K562 (cell line): ENCODE data around the gene CCDC127. TPM values are rescaled to one million over a fixed set of nuclear protein-coding genes. Genes with fewer than 3 reads are reported as not detected.

ENCODE experiments used
- ATAC-seq: fragments of 200-7000 bp; cut with Tn5 transposase; 3 replicates; pipeline ENCODE4 v1.9.1; 2020; ENCODE audit warnings: moderate library complexity
- BruUV-seq: library from RNA; stranded (reverse); fragments of 400-500 nt; replicated peaks from 2 replicates; lab custom pipeline; 2021; lab: Mats Ljungman, UMichigan
- CTCF ChIA-PET: fragments of 300-600 bp; formaldehyde crosslinking; extraction: SDS; loops from one replicate; lab custom pipeline; 2021; ENCODE audit warnings: low intra/inter-chr PET ratio; lab: Yijun Ruan, JAX
- POLR2A ChIA-PET: fragments of 300-600, 350-650 bp; sonication (Branson Sonifier 250); formaldehyde crosslinking; extraction: SDS; loops from one replicate; lab custom pipeline; 2021; ENCODE audit warnings: antibody characterized with exemption, inconsistent platforms; lab: Yijun Ruan, JAX
- DNase-seq, 4 experiments: peaks; one replicate each; pipeline versions ENCODE4 v3.0.0 to v3.0.0-alpha.2; 2011 to 2018; ENCODE audit warnings: low spot score in 3 of 4, mixed read lengths in 3 of 4; ENCODE audit errors: extremely low read depth in 1 of 4
- FAIRE-seq: peaks from 2 replicates; lab custom pipeline; 2011; peaks lifted over from hg19 to GRCh38; lab: Jason Lieb, UNC
- H2AFZ ChIP-seq: 2 replicates; pipeline ENCODE4 v1.6.0; 2011; ENCODE audit warnings: low read depth, low read length, control low read depth, inconsistent platforms
- H3K27ac ChIP-seq: fragments of 200-600 bp; 3 replicates; pipeline ENCODE4 v1.8.0; 2011; ENCODE audit warnings: low read depth, mild to moderate bottlenecking, control low read depth, inconsistent platforms, low read length, moderate library complexity, mixed read lengths; ENCODE audit errors: extremely low read depth
- H3K27me3 ChIP-seq, 2 experiments: fragments of 300-600 bp in 1 of 2; 2 replicates in 1 of 2; 3 replicates in 1 of 2; pipeline versions ENCODE4 v1.6.0 to v1.8.0; 2011; ENCODE audit warnings: inconsistent platforms in 2 of 2, low read length in 2 of 2, mild to moderate bottlenecking in 1 of 2, mixed read lengths in 1 of 2, moderate library complexity in 1 of 2; ENCODE audit not compliant: control insufficient read depth in 2 of 2, insufficient read depth in 2 of 2
- H3K36me3 ChIP-seq: fragments of 300-600 bp; 3 replicates; pipeline ENCODE4 v1.8.0; 2011; ENCODE audit warnings: mild to moderate bottlenecking, low read length, inconsistent platforms; ENCODE audit not compliant: control insufficient read depth, insufficient read depth
- H3K4me1 ChIP-seq, 2 experiments: fragments of 200-600 bp in 1 of 2; replicated peaks in 1 of 2; 2 replicates in 1 of 2; 3 replicates in 1 of 2; pipeline versions ENCODE4 v1.5.1 to v1.8.0; 2011; ENCODE audit warnings: inconsistent platforms in 2 of 2, low read length in 2 of 2, mild to moderate bottlenecking in 1 of 2, mixed read lengths in 1 of 2, moderate library complexity in 1 of 2; ENCODE audit not compliant: control insufficient read depth in 2 of 2, insufficient read depth in 2 of 2
- H3K4me2 ChIP-seq: 2 replicates; pipeline ENCODE4 v1.6.1; 2011; ENCODE audit warnings: low read length, control low read depth, inconsistent platforms, mixed read lengths; ENCODE audit not compliant: insufficient read depth
- H3K4me3 ChIP-seq: fragments of 200-600 bp; sonication (generic), shearing (Covaris generic); 2 replicates; pipeline ENCODE4 v1.5.1; 2016; ENCODE audit warnings: control low read depth, inconsistent platforms
- H3K79me2 ChIP-seq: fragments of 200-600 bp; 3 replicates; pipeline ENCODE4 v1.8.0; 2011; ENCODE audit warnings: low read length, inconsistent platforms; ENCODE audit not compliant: control insufficient read depth, insufficient read depth
- H3K9ac ChIP-seq, 2 experiments: 2 replicates each; pipeline versions ENCODE4 v1.6.0 to v1.6.1; 2011; ENCODE audit warnings: low read depth in 2 of 2, low read length in 2 of 2, control low read depth in 1 of 2, inconsistent platforms in 1 of 2, mild to moderate bottlenecking in 1 of 2, mixed read lengths in 1 of 2; ENCODE audit not compliant: insufficient read depth in 1 of 2
- H3K9me1 ChIP-seq: one replicate; pipeline ENCODE4 v1.6.0; 2011; ENCODE audit warnings: inconsistent platforms, mild to moderate bottlenecking, low read length, moderate library complexity; ENCODE audit not compliant: control insufficient read depth, insufficient read depth
- H3K9me3 ChIP-seq: replicated peaks from 2 replicates; pipeline ENCODE4 v1.5.1; 2011; ENCODE audit warnings: low read depth, low read length, inconsistent platforms; ENCODE audit not compliant: control insufficient read depth, insufficient read depth
- H4K20me1 ChIP-seq: replicated peaks from 2 replicates; pipeline ENCODE4 v1.6.1; 2011; ENCODE audit warnings: low read length, inconsistent platforms, mixed read lengths; ENCODE audit not compliant: control insufficient read depth, insufficient read depth
- CBX8 ChIP-seq: fragments of 200-600 bp; sonication (generic); IDR thresholded peaks from 2 replicates; pipeline ENCODE4 v1.6.1; 2012; ENCODE audit warnings: borderline replicate concordance, mixed run types, low read depth, mild to moderate bottlenecking, moderate library complexity, mixed read lengths, low read length, control low read depth, inconsistent platforms; ENCODE audit not compliant: poor library complexity, severe bottlenecking; ENCODE audit errors: extremely low read depth
- DDX20 ChIP-seq: fragments of 450-650 bp; IDR thresholded peaks from 2 replicates; pipeline ENCODE4 v1.6.1; 2016; ENCODE audit warnings: missing genetic modification characterization, low read depth, mild to moderate bottlenecking, missing compliant biosample characterization, moderate library complexity
- EP300 ChIP-seq: IDR thresholded peaks from 2 replicates; pipeline ENCODE4 v1.6.1; 2012; ENCODE audit warnings: low read length, improper control_type of control experiment
- HES1 ChIP-seq: fragments of 450-650 bp; IDR thresholded peaks from 2 replicates; pipeline ENCODE4 v1.6.1; 2016; ENCODE audit warnings: low read depth, mild to moderate bottlenecking, moderate library complexity
- HNRNPK ChIP-seq: fragments of 200-400 bp; formaldehyde crosslinking; IDR thresholded peaks from one replicate; pipeline ENCODE4 v1.6.1; 2018; ENCODE audit warnings: mild to moderate bottlenecking, low read depth, low read length; ENCODE audit not compliant: poor library complexity, severe bottlenecking
- KAT2B ChIP-seq: IDR thresholded peaks from one replicate; pipeline ENCODE4 v1.6.1; 2012; ENCODE audit warnings: low read depth, mild to moderate bottlenecking, control low read depth, inconsistent platforms, low read length, moderate library complexity
- NFIC ChIP-seq: fragments of 450-650 bp; IDR thresholded peaks from 2 replicates; pipeline ENCODE4 v1.6.1; 2017; ENCODE audit warnings: mild to moderate bottlenecking, inconsistent platforms
- SLC30A9 ChIP-seq: fragments of 250-450 bp; sonication (Bioruptor Pico); IDR thresholded peaks from 2 replicates; pipeline ENCODE4 v1.8.0; 2022; ENCODE audit warnings: mild to moderate bottlenecking, moderate library complexity
- SRSF3 ChIP-seq: fragments of 200-400 bp; formaldehyde crosslinking; IDR thresholded peaks from 2 replicates; pipeline ENCODE4 v1.6.1; 2016; ENCODE audit warnings: mild to moderate bottlenecking, low read length, moderate library complexity; ENCODE audit not compliant: insufficient read depth
- TBL1XR1 ChIP-seq, 2 experiments: IDR thresholded peaks; 2 replicates each; pipeline ENCODE4 v1.6.1; 2012; ENCODE audit warnings: improper control_type of control experiment in 2 of 2, low read length in 2 of 2, mild to moderate bottlenecking in 1 of 2
- TCF3 ChIP-seq: sonication (generic); formaldehyde crosslinking; IDR thresholded peaks from 2 replicates; pipeline ENCODE4 v1.4.0; 2020; ENCODE audit warnings: mild to moderate bottlenecking, missing genetic modification reagents
- ZNF551 ChIP-seq: fragments of 250-450 bp; sonication (Bioruptor Pico); IDR thresholded peaks from 2 replicates; pipeline ENCODE4 v1.5.0; 2021; ENCODE audit warnings: mild to moderate bottlenecking, moderate library complexity
- WGBS: fragments of 100-300 bp; shearing (Covaris generic); methylation state at CpG from one replicate; pipeline ENCODE4 v1.1.6; 2016; ENCODE audit warnings: low coverage, mixed read lengths; ENCODE audit not compliant: insufficient coverage; ENCODE audit errors: missing lambda C conversion rate; 5-methylcytosine and 5-hydroxymethylcytosine counted together
- in situ Hi-C: fragments of 300-500 bp; cut with MboI; formaldehyde crosslinking; loops from 4 replicates; pipeline ENCODE4 v1.15.0; 2018; ENCODE audit warnings: inconsistent platforms, mixed read lengths
- intact Hi-C: fragments of 100-400 bp; cut with micrococcal nuclease; formaldehyde crosslinking; loops from 2 replicates; pipeline ENCODE4 v1.14.2; 2022
- polyA plus RNA-seq, 8 experiments: library from polyadenylated mRNA; depleted of rRNA in 4 of 8; stranded (reverse) in 5 of 8; unstranded in 3 of 8; fragments of >200 nt; fragmentation: Nextera tagmentation in 2 of 8; fragmentation: Illumina TruSeq in 1 of 8; extraction: Ambion mirVana in 2 of 8; extraction: Trizol in 1 of 8; gene quantifications; 2 replicates each; pipeline versions ENCODE4 v1.2.1 to v1.2.3, GENCODE V29; 2011 to 2014; ENCODE audit warnings: inconsistent platforms in 1 of 8, missing spikeins in 1 of 8
- total RNA-seq, 7 experiments: library from RNA; depleted of rRNA in 6 of 7; stranded (reverse); fragments of >200 nt in 6 of 7; fragmentation: Illumina TruSeq in 2 of 7; extraction: Trizol in 2 of 7; gene quantifications; 2 replicates each; pipeline versions ENCODE4 v1.2.1 to v1.2.3, GENCODE V29; 2011 to 2021; ENCODE audit warnings: low replicate concordance in 1 of 7
- TF ChIP-seq, protein P1 (sequence below): conservative IDR thresholded peaks from 2 replicates; pipeline ENCODE4 v1.6.1; 2011; ENCODE audit warnings: low read depth, mild to moderate bottlenecking, low read length; ENCODE audit not compliant: control insufficient read depth

The CCDC127 gene
- total and polyA plus RNA-seq, 9 of the 15 experiments (the other 6 are each of a cell fraction or from before 2014, with no cell fraction given) = 2.7 to 4.5 (median 4.1) TPM

DNA sequence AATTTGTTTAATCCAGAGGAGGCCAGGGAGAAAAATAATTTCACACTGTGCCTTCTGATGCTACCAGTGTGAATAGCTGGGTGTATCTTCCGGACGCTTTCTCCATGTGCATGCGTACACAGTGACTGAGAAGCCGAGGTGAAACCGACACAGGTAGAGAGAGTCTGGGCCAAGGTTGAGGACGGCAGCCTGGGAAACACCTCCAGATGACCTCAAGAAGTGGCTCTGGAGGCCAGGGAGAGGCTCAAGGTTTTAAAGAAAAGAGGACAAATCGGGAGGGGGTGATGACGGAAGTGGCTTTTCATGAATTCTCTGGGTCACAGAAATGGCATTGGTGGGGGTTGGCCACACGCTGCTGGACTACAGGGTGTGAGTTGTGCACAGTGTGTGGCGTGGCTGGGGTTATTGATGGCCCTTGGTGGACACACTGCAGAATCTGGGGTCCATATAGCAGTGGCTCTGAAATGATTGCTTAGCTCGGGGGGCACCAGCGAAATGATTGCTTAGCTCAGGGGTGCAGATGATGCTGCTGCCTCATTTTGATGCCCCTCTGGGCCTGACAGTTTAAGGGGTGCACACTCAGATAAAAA is 60.7 kb downstream of the CCDC127 start:
- H3K9me1 ChIP-seq = no peaks in the 10 kb centered on the region
- TF ChIP-seq NFIC (no peak), HES1 (no peak), SLC30A9 (no peak)
- no peaks in the 10 kb centered on the region for H3K79me2 ChIP-seq
- ChIA-PET CTCF (no interaction called here), POLR2A (interaction anchor here (0.7 to 0.9 kb wide), 2 partner anchors 32 to 52 kb away, joined by 3 read pairs; no protein-coding TSS in a partner anchor)
- no peaks in the 10 kb centered on the region for H3K9me3 ChIP-seq
- BruUV-seq = no TSS peak
- in situ Hi-C loops = no loop called here
- no peak overlapping the region for H3K9ac ChIP-seq
- H3K4me2 ChIP-seq = no peak overlapping the region
- FAIRE-seq = no peak
- H3K4me3 ChIP-seq = no peak overlapping the region
- WGBS = under 1% methylated on average over 12 of the region's 12 CpGs
- ATAC-seq = no peak
- H3K27ac ChIP-seq = no peak overlapping the region
- no peaks in the 10 kb centered on the region for H3K36me3 ChIP-seq
- H3K27me3 ChIP-seq = peaks cover 52 to 89% of the 10 kb centered on the region in 2 experiments
- H3K4me1 ChIP-seq = peaks cover 0 to 7% of the 10 kb centered on the region in 2 experiments; a peak in 1 of 5 replicates
- no peak overlapping the region for H2AFZ ChIP-seq
- DNase-seq = no peak
- intact Hi-C loops = no loop called here
- H4K20me1 ChIP-seq = peaks cover 7% of the 10 kb centered on the region; the same call in 1 of the 2 replicates

DNA sequence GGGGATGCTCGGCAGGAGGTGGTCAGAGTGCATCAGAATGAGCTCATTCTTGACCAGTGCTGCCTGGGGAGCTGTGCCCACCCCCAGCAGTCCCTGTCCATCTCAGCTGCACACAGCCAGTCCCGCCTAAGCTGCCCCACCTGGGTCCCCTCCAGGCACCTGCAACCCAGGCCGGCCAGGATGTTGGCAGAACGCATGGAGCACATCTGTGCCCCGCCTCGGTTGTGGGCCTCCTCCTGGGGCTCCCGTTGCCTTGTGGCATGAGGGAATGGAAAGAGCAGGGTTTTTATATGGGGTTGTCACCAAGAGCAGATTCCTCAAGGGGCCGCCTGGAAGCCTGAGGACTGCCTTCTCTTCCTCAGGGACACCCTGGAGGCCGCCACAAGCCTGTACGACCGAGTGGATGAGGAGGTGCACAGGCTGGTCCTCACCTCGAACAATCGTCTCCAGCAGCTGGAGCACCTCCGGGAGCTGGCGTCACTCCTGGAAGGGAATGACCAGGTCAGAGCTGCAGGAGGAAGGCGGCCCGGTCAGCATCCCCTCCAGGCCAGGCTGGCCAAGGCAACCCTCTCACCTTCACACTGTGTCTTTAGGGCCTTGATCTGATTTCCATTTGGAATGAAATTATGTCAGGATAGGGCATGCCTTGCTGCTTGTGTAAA is 61.4 kb downstream of the CCDC127 start:
- no peak overlapping the region for H3K4me3 ChIP-seq
- no peak overlapping the region for H3K9ac ChIP-seq
- H3K9me1 ChIP-seq = no peaks in the 10 kb centered on the region
- H3K4me2 ChIP-seq = no peak overlapping the region
- no peak for DNase-seq
- H3K36me3 ChIP-seq = no peaks in the 10 kb centered on the region
- no peaks in the 10 kb centered on the region for H3K79me2 ChIP-seq
- intact Hi-C loops = no loop called here
- no peak overlapping the region for H2AFZ ChIP-seq
- ChIA-PET CTCF (no interaction called here), POLR2A (no interaction called here)
- BruUV-seq = no TSS peak
- no peaks in the 10 kb centered on the region for H3K9me3 ChIP-seq
- in situ Hi-C loops = no loop called here
- no peak for ATAC-seq
- FAIRE-seq = no peak
- peaks cover 46 to 82% of the 10 kb centered on the region in 2 experiments for H3K27me3 ChIP-seq
- H4K20me1 ChIP-seq = peaks cover 7% of the 10 kb centered on the region; the same call in 1 of the 2 replicates
- no peak overlapping the region for H3K27ac ChIP-seq
- WGBS = 2% methylated on average over 17 of the region's 17 CpGs
- H3K4me1 ChIP-seq = peaks cover 0 to 7% of the 10 kb centered on the region in 2 experiments; a peak in 1 of 5 replicates
- TF ChIP-seq TCF3 (no peak), EP300 (no peak), KAT2B (no peak), DDX20 (tag) (no peak), ZNF551 (no peak), CBX8 (no peak), SRSF3 (no peak), TBL1XR1 (IDR thresholded peaks at IDR 0.05; ENCODE audit: low read length in 2 of 2) (no peak), HNRNPK (no peak)
- TF ChIP-seq, protein P1, sequence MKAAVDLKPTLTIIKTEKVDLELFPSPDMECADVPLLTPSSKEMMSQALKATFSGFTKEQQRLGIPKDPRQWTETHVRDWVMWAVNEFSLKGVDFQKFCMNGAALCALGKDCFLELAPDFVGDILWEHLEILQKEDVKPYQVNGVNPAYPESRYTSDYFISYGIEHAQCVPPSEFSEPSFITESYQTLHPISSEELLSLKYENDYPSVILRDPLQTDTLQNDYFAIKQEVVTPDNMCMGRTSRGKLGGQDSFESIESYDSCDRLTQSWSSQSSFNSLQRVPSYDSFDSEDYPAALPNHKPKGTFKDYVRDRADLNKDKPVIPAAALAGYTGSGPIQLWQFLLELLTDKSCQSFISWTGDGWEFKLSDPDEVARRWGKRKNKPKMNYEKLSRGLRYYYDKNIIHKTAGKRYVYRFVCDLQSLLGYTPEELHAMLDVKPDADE = no peak
